ENCODE data around the gene VOPP1. TPM values are rescaled to one million over a fixed set of nuclear protein-coding genes. Genes with fewer than 3 reads are reported as not detected.
"Not testable (repeated sequence)": the region's sequence is repeated elsewhere in the genome, so short reads cannot be mapped to it uniquely, and the experiment has no call there.

VOPP1 gene
- total and polyA plus RNA-seq, 9 donors, result 20.7 to 31.8 (median 27.5) TPM

DNA sequence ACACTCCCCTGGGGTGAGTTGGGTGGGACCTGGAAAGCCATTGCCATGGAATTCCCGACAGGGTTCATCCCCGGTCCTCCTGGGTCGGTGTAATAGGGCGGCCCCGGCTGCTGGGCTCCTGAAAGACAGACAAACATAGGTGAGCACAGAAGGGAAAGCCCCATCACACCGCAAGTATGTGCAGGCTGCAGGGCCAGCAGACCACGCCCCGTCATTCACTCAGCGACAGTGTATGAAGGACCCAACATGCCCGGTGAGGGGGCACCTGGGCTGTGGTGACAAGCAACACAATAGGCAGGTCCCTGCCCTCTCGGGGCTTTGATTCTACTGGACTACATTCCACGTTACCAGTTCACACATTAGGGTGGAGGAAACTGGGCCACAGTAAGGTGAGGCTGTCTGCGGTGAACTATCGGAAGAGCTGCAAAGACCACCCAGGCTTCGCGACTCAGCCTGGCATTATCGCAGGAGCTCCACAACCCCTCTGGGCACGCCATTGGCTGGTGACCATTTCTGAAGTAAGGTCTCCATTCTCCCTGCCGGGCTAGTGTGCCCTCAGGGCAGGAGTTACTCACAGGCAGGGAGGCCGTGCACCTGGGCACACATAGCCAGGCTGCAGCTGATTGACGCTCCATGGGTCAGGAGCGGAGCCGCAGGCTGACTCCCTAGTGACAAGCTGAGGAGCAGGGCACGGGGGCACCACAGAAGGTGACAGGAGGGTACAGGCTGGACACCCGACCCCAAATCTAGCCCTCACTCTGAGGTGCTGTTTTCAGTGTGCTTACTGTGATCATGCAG is 99.2 kb downstream of the VOPP1 start:
- H3K27ac ChIP-seq (ENCODE audit: low read length), result no peak overlapping the region

DNA sequence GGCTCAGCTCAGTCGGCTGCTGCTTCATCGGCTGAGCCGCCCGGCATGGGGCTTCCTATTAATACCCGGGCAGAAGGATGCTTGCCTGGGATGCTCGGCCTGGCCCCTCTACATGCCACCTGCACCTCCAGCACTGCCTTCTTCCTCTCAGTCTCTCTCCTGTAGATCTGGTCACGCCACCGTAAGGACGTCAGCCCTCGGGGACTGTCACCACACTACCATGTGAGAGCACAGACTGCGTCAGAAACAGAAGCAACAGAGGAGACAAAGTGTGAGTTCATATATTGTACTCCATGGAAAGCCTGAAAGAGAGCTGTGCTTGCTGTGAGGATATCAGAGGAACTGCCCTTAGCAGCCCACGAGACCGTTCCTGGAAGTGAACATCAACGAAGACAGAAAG is 99.9 kb downstream of the VOPP1 start:
- H3K36me3 ChIP-seq (ENCODE audit: control insufficient read depth, insufficient read depth, low read length); DNase-seq; H3K9me3 ChIP-seq (replicated peaks; ENCODE audit: control insufficient read depth, low read depth, low read length); H3K27ac ChIP-seq (ENCODE audit: low read length); H3K4me3 ChIP-seq (ENCODE audit: low read length); H3K27me3 ChIP-seq (ENCODE audit: control insufficient read depth, insufficient read depth, low read length): not testable (repeated sequence)
- peaks cover 17% of the 10 kb centered on the region for H3K4me1 ChIP-seq (ENCODE audit: control insufficient read depth, insufficient read depth, low read length)
- WGBS (ENCODE audit: insufficient coverage), result no CpG with 5 or more reads among the region's 14 CpGs

More for the DNA sequence above, 99.2 kb downstream of the VOPP1 start:
- Histone ChIP-seq H3K36me3 (ENCODE audit: control insufficient read depth, insufficient read depth, low read length) (peaks cover 2% of the 10 kb centered on the region), H3K9me3 (replicated peaks; ENCODE audit: control insufficient read depth, low read depth, low read length) (no peaks in the 10 kb centered on the region), H3K4me1 (ENCODE audit: control insufficient read depth, insufficient read depth, low read length) (peaks cover 21% of the 10 kb centered on the region), H3K4me3 (ENCODE audit: low read length) (no peak overlapping the region), H3K27me3 (ENCODE audit: control insufficient read depth, insufficient read depth, low read length) (no peaks in the 10 kb centered on the region)
- DNase-seq, result no peak
- 94% methylated on average over 22 of the region's 25 CpGs for WGBS (ENCODE audit: insufficient coverage)

DNA sequence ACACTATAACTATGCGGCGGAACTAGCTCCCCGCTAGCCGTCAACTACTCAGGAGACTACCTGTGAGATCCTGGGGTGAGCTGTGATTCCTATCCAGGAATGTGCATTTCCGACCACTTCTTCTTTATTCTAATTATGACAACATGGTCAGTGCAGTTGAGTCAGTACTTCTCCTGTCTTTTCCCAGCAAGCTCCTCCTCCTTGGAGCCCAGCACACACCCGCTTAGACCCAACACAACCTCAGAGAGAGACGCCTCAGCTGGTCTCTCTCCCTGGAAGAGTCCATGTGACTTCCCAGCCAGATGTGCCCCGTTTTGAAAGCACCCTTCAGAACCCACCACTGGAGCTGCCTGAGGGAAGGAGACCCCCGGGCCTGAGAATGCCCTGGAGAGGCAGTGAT is 100.7 kb downstream of the VOPP1 start:
- not testable (repeated sequence) for H3K36me3 ChIP-seq (ENCODE audit: control insufficient read depth, insufficient read depth, low read length)
- WGBS (ENCODE audit: insufficient coverage), result no CpG with 5 or more reads among the region's 9 CpGs

DNA sequence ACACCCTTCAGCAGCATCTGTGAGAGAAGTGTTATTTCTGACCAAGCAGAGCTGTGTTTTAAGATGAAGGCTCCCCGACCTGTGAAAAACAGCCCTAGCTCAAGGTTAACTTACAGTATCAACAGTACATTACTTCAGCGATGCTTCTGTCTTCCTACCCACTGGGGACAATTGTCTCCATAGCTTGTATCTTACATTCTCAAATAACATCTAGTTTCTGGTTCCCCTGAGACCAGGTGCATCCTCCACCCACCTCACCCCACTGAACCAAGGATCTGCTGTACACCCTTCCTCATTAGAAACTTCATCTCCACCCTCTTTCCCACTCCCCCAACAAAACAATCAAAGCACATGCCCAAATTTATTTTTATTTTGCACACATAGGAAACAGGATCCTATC is 102.0 kb downstream of the VOPP1 start:
- Histone ChIP-seq H3K36me3 (ENCODE audit: control insufficient read depth, insufficient read depth, low read length) (no peaks in the 10 kb centered on the region), H3K4me1 (ENCODE audit: control insufficient read depth, insufficient read depth, low read length) (peaks cover 10% of the 10 kb centered on the region), H3K4me3 (ENCODE audit: low read length) (no peak overlapping the region), H3K27ac (ENCODE audit: low read length) (no peak overlapping the region), H3K27me3 (ENCODE audit: control insufficient read depth, insufficient read depth, low read length) (no peaks in the 10 kb centered on the region), H3K9me3 (replicated peaks; ENCODE audit: control insufficient read depth, low read depth, low read length) (no peaks in the 10 kb centered on the region)
- 87% methylated on average over 2 of the region's 2 CpGs for WGBS (ENCODE audit: insufficient coverage)
- no peak for DNase-seq

More for the DNA sequence above, 100.7 kb downstream of the VOPP1 start:
- H3K27me3 ChIP-seq (ENCODE audit: control insufficient read depth, insufficient read depth, low read length); DNase-seq; H3K9me3 ChIP-seq (replicated peaks; ENCODE audit: control insufficient read depth, low read depth, low read length); H3K4me3 ChIP-seq (ENCODE audit: low read length); H3K27ac ChIP-seq (ENCODE audit: low read length): not testable (repeated sequence)
- H3K4me1 ChIP-seq (ENCODE audit: control insufficient read depth, insufficient read depth, low read length), result peaks cover 15% of the 10 kb centered on the region

DNA sequence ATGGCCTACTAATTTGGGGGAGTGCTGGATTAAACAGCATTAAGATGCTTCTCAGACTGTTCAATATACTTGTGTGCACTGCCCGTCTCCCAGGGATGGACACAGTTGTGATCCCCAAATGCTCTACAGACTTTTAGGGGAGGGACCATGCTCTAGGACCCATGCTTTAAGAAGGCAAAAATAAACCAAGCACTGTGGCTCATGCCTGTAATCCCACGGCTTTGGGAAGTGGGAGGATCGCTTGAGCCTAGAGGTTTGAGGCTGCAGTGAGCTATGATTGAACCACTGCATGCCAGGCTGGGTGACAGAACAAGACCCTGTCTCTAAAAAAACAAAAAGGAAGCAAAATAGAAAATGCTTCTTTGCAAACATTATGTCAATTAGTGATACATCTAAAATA is 102.6 kb downstream of the VOPP1 start:
- peaks cover 10% of the 10 kb centered on the region for H3K4me1 ChIP-seq (ENCODE audit: control insufficient read depth, insufficient read depth, low read length)
- H3K27me3 ChIP-seq (ENCODE audit: control insufficient read depth, insufficient read depth, low read length), result no peaks in the 10 kb centered on the region
- 69% methylated on average over 3 of the region's 3 CpGs for WGBS (ENCODE audit: insufficient coverage)
- H3K9me3 ChIP-seq (replicated peaks; ENCODE audit: control insufficient read depth, low read depth, low read length), result no peaks in the 10 kb centered on the region
- no peak for DNase-seq
- H3K27ac ChIP-seq (ENCODE audit: low read length), result peak overlapping the region; percentile 51
- H3K36me3 ChIP-seq (ENCODE audit: control insufficient read depth, insufficient read depth, low read length), result no peaks in the 10 kb centered on the region
- H3K4me3 ChIP-seq (ENCODE audit: low read length), result no peak overlapping the region

DNA sequence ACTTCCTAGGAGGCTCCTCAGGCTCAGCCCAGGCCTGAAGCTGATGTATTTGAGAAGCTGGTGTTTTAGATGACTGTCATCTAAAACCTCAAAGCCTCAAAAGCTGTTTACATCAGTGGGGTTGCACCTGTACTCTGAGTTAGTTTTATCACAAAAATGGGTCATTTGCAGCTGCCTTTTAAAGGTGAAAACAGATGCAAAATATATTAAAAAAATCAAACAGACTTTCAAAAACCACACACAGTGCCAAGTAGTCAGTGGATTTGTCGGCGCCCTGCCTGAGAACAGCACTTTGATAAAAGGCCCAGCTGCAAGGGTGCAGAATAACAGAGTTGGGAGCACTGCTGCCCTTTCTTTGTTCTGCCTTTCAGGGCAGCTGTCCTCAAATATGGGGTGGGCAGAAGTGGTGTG is 103.0 kb downstream of the VOPP1 start:
- Histone ChIP-seq H3K4me1 (ENCODE audit: control insufficient read depth, insufficient read depth, low read length) (peaks cover 10% of the 10 kb centered on the region), H3K4me3 (ENCODE audit: low read length) (no peak overlapping the region), H3K9me3 (replicated peaks; ENCODE audit: control insufficient read depth, low read depth, low read length) (no peaks in the 10 kb centered on the region), H3K27ac (ENCODE audit: low read length) (no peak overlapping the region), H3K36me3 (ENCODE audit: control insufficient read depth, insufficient read depth, low read length) (peaks cover 3% of the 10 kb centered on the region), H3K27me3 (ENCODE audit: control insufficient read depth, insufficient read depth, low read length) (no peaks in the 10 kb centered on the region)
- DNase-seq, result peak; percentile 46
- no CpG with 5 or more reads among the region's 2 CpGs for WGBS (ENCODE audit: insufficient coverage)

DNA sequence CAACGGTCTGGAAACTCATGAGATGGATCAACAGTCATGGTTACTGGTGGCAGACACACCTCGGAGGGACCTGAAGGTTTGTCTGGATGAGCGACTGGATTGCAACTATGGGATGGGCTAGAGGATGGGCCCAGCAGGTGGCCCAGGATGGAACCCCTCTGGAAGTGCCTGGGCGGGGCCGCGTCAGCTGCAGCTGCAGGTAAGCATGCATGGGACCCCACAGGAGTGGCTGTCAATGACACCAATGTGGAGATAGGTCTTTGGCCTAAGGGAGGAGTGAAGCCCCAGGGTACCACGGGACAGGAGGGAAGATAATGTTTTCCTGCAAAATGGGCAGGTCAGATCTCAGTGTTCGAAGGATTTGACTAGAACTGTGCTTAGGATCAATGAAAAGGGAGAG is 103.8 kb downstream of the VOPP1 start:
- DNase-seq, result no peak
- H3K4me1 ChIP-seq (ENCODE audit: control insufficient read depth, insufficient read depth, low read length), result peaks cover 10% of the 10 kb centered on the region
- H3K27me3 ChIP-seq (ENCODE audit: control insufficient read depth, insufficient read depth, low read length), result no peaks in the 10 kb centered on the region
- WGBS (ENCODE audit: insufficient coverage), result 97% methylated on average over 6 of the region's 8 CpGs
- no peak overlapping the region for H3K4me3 ChIP-seq (ENCODE audit: low read length)
- H3K36me3 ChIP-seq (ENCODE audit: control insufficient read depth, insufficient read depth, low read length), result peaks cover 9% of the 10 kb centered on the region
- H3K9me3 ChIP-seq (replicated peaks; ENCODE audit: control insufficient read depth, low read depth, low read length), result no peaks in the 10 kb centered on the region
- H3K27ac ChIP-seq (ENCODE audit: low read length), result no peak overlapping the region

DNA sequence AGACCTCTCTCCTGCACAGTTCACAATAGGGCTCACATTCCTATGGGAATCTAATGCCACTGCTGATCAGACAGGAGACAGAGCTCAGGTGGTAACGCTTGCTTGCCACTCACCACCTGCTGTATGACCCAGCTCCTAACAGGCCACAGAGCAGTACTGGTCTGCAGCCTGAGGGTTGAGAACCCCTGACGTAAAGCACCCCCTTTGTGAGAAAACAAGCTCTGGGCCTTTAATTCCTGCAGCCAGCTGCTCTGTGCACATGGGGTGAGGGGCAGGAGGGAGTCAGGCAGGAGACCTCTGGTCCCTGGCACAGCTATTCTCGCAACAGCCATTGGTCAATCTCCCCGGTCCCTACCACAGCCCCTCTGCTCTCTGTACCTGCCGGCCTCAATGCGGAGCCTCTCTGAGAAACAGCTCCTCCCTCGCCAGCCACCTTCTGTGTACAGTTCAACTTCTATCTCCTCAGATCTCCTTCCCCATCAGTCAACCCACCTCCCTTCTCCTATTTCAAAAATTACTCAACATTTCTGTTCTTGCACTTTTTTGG is 105.2 kb downstream of the VOPP1 start:
- H3K4me3 ChIP-seq (ENCODE audit: low read length), result no peak overlapping the region
- H3K9me3 ChIP-seq (replicated peaks; ENCODE audit: control insufficient read depth, low read depth, low read length), result no peaks in the 10 kb centered on the region
- DNase-seq, result no peak
- peaks cover 10% of the 10 kb centered on the region for H3K4me1 ChIP-seq (ENCODE audit: control insufficient read depth, insufficient read depth, low read length)
- 91% methylated on average over 6 of the region's 7 CpGs for WGBS (ENCODE audit: insufficient coverage)
- H3K27me3 ChIP-seq (ENCODE audit: control insufficient read depth, insufficient read depth, low read length), result no peaks in the 10 kb centered on the region
- peaks cover 10% of the 10 kb centered on the region for H3K36me3 ChIP-seq (ENCODE audit: control insufficient read depth, insufficient read depth, low read length)
- H3K27ac ChIP-seq (ENCODE audit: low read length), result no peak overlapping the region

DNA sequence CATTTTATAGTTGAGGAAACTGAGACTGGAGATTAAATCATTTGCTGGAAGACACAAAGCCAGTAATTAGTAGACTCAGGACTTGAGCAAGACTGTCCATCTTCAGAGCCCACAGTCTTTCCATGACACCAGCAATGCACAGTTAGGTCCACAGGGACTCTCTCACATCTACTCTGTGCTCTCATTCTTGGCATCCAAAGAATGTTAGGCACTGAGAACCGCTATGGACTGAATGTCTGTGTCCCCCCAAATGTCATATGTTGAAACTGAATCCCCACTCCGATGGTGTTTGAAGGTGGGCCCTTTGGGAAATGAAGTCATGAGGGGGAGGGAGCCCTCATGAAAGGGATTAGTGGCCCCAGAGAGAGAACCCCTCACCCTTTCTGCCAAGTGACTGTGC is 106.6 kb downstream of the VOPP1 start:
- no peak overlapping the region for H3K4me3 ChIP-seq (ENCODE audit: low read length)
- H3K36me3 ChIP-seq (ENCODE audit: control insufficient read depth, insufficient read depth, low read length), result peaks cover 10% of the 10 kb centered on the region
- 20% methylated on average over 1 of the region's 2 CpGs for WGBS (ENCODE audit: insufficient coverage)
- no peaks in the 10 kb centered on the region for H3K9me3 ChIP-seq (replicated peaks; ENCODE audit: control insufficient read depth, low read depth, low read length)
- H3K27me3 ChIP-seq (ENCODE audit: control insufficient read depth, insufficient read depth, low read length), result no peaks in the 10 kb centered on the region
- no peak overlapping the region for H3K27ac ChIP-seq (ENCODE audit: low read length)
- DNase-seq, result no peak
- H3K4me1 ChIP-seq (ENCODE audit: control insufficient read depth, insufficient read depth, low read length), result peaks cover 10% of the 10 kb centered on the region

DNA sequence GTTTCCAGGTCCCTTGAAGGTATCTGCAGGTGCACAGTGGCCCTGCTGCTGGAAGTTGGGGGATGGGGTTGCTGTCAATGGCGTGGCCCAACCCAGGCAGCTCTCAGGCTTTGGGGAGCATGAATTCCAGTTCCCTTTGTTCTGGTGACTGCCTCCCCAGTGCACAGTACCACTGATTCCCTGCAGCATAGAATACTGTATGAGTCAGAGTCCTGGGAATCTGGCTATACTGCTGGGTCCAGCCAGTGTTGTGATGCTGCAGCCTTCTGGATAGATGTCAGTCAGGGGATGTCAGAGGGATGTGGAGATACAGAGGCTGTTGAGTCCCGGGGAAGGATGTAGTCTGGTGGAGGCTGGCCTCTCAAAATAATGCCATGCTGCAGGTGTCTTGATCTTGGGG is 107.9 kb downstream of the VOPP1 start:
- H3K4me3 ChIP-seq (ENCODE audit: low read length), result no peak overlapping the region
- H3K4me1 ChIP-seq (ENCODE audit: control insufficient read depth, insufficient read depth, low read length), result peaks cover 4% of the 10 kb centered on the region
- 94% methylated on average over 2 of the region's 2 CpGs for WGBS (ENCODE audit: insufficient coverage)
- H3K27ac ChIP-seq (ENCODE audit: low read length), result no peak overlapping the region
- peaks cover 10% of the 10 kb centered on the region for H3K36me3 ChIP-seq (ENCODE audit: control insufficient read depth, insufficient read depth, low read length)
- H3K9me3 ChIP-seq (replicated peaks; ENCODE audit: control insufficient read depth, low read depth, low read length), result no peaks in the 10 kb centered on the region
- no peaks in the 10 kb centered on the region for H3K27me3 ChIP-seq (ENCODE audit: control insufficient read depth, insufficient read depth, low read length)
- DNase-seq, result no peak
